Lower leg skin (tissue), 3 donors: ENCODE results near the gene NATD1.

Source experiments
- POLR2A ChIP-seq, 2 donors: fragments of 450-650 bp; IDR thresholded peaks; one replicate each; pipeline ENCODE4 v1.6.1; 2016 to 2017; ENCODE audit warnings: antibody characterized with exemption in 2 of 2, mild to moderate bottlenecking in 1 of 2, moderate library complexity in 1 of 2
- TF ChIP-seq, protein P1 (sequence below), 3 donors: fragments of 450-650 bp; IDR thresholded peaks; one replicate each; pipeline ENCODE4 v1.5.1; 2016; ENCODE audit warnings: antibody characterized with exemption in 3 of 3, mild to moderate bottlenecking in 3 of 3, moderate library complexity in 2 of 3

DNA sequence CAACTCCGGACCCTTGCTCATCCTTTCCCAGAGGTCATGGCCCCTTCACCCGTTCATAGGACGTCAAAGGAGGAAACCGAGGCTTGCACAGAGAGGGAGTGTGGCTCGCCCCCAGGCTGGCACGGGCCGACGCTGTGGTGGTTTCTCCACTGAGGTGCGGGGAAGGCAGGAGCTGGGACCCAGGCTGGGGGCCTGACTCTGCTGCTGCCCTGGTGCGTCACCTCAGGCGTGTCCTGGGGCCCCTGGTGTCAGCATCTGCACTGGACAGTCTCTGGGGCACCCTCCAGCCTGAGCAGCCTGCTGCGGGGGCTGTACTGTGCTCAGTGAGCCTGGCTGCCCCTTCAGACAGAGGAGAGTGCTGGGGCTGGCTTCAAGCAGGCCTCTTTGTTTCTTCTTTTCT, 38.7 kb upstream of the NATD1 start:
- TF ChIP-seq, protein P1, sequence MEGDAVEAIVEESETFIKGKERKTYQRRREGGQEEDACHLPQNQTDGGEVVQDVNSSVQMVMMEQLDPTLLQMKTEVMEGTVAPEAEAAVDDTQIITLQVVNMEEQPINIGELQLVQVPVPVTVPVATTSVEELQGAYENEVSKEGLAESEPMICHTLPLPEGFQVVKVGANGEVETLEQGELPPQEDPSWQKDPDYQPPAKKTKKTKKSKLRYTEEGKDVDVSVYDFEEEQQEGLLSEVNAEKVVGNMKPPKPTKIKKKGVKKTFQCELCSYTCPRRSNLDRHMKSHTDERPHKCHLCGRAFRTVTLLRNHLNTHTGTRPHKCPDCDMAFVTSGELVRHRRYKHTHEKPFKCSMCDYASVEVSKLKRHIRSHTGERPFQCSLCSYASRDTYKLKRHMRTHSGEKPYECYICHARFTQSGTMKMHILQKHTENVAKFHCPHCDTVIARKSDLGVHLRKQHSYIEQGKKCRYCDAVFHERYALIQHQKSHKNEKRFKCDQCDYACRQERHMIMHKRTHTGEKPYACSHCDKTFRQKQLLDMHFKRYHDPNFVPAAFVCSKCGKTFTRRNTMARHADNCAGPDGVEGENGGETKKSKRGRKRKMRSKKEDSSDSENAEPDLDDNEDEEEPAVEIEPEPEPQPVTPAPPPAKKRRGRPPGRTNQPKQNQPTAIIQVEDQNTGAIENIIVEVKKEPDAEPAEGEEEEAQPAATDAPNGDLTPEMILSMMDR (IDR thresholded peaks at IDR 0.05), result no peak
- TF ChIP-seq POLR2A (IDR thresholded peaks at IDR 0.05), result no peak
